HG03342 (cell line): ENCODE data around the gene DDX24.

ENCODE experiments used
- ATAC-seq: cut with Tn5 transposase; IDR thresholded peaks from one replicate; pipeline ENCODE4 v1.9.1; 2021; ENCODE audit warnings: mild to moderate bottlenecking, moderate library complexity; ENCODE audit not compliant: unreplicated experiment

The DDX24 gene

DNA sequence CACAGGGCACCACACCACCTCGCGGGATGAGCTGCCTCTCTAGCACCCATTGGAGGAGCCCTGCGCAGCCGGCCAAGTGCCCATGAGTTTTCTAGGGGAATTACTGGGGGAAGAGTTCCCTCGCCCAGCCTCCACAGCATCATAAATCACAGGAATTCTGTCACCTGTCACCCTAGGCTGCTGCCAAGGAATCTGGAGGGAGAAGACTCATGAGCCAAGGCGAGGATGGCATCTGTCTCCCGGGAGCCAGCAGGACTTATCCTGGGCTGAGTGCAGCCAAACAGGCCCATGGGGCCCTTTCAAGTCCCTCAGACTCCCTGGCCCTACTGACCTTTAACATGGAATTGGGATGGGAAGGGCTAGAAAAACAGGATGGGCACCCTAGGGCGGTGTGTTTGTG is 62.7 kb downstream of the DDX24 start:
- no peak for ATAC-seq

DNA sequence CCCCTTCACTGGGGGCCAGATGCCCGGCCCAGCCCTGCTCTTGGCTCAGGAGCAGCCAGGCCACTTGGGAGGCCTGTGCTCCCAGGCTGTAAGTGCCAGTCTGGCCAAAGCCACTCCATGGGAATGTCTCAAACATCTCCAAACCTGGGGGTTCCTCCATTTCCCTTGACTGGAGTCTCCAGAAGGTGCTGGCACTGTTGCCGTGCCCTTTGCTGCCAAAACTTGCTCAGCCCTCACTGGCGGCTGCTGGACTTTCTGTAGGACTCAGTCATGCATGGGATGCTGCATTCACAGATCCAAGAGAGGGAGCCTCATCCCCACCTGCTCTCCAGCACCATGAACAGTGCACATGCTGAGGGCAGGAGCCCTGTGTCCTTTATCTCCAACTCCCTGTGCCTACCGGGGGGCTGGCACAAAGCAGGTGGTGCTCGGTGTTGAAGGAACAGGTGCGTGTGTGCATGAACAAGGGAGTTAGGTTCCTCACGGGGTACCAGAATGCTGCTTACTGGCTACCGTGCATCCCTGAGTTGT is 64.5 kb downstream of the DDX24 start:
- no peak for ATAC-seq

- no peak for ATAC-seq
Observed at GRCh38 chr14:94015223-94015622, 65.8 kb downstream of the DDX24 start.

DNA sequence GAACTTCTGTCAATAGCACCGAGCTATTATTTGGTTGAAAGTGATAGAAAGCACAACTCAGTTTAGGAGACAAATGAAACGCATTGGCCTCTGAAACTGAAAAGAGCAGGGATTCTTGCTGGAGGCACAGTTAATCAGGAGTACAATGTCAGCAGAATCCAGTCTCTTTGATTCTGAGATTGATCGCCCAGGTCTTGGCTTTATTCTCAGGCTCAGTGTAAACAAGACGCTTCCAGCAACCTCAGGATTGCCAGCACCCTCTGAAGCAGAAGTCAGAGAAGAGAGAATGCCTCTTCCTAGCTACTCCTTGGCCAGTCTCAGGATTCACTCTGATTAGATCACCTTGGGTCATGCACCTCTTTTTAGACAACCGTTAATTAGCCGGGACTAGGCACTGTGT is 66.6 kb downstream of the DDX24 start:
- ATAC-seq: no peak

- ATAC-seq: no peak
Observed at GRCh38 chr14:94011795-94012194, 69.2 kb downstream of the DDX24 start.

GRCh38 chr14:94010625-94011024 is 70.4 kb downstream of the DDX24 start:
- ATAC-seq: no peak

GRCh38 chr14:94009767-94010166 is 71.2 kb downstream of the DDX24 start:
- ATAC-seq: peak; percentile 53

DNA sequence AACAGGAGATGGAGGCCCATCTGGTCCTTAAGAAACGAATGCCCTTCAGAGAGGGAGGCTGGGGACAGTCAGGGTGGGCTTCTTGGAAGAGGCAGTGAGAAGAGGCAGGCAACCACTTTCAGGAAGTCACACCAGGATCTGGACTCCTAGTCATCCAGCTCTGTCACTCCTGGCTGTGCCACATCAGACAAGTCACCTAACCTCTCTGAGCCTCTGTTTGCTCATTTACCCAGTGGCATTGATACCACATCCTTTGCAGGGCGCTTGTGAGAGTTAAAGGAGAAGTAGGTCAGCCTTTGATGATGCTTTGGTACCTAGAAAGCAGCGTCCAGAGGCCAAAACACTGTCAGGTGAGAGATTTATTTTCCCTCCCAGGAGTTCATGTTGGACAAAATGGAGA is 72.8 kb downstream of the DDX24 start:
- no peak for ATAC-seq

DNA sequence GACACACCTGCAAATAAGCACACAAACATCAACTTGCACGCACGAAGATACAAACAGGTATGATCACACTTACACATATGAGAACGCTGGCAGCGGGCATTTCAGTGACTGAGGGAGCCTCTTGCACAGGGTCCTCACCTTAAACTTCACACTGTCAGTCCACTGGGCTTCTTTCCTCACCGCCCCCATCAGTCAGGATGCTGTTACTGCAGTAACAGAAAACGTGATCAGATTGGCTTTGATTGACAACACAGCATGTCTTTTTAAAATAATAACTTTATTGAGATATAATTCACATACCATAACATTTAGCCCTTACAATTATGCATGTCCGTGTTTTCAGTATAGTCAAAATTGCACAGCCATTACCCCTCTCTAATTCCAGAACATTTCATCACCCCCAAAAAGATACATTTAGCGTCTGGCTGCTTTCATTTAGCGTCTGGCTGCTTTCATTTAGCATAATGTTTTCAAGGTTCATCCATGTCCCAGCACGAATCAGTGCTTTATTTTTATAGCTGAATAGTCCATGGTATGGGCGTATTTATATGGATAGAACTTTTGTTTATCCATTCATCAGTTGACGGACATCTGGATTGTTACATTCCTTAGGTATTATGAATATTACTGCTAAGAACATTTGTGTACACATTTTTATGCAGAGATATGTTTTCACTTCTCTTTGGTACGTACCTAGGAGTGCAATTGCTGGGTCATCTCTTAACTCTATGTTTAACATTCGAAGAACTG is 75.5 kb downstream of the DDX24 start:
- no peak for ATAC-seq

- no peak for ATAC-seq
Observed at GRCh38 chr14:94004015-94004414, 77.0 kb downstream of the DDX24 start.

DNA sequence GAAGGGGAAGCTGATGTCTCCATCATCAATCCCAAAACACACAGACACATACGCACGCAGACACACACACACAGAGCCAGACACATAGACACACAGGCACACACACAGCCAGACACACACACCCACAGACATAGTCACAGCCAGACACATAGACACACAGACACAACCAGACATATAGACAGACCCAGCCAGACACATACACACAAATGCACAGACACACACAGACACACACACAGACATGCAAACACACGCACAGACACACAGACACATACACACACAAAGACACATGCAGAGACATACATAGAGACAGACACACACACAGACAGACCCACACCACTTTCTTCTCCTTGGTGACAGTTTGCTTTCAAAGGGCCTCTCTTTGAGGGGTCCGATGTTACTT is 77.6 kb downstream of the DDX24 start:
- ATAC-seq: no peak

- peak; percentile 65 for ATAC-seq
Observed at GRCh38 chr14:94001501-94002396, 79.3 kb downstream of the DDX24 start.

DNA sequence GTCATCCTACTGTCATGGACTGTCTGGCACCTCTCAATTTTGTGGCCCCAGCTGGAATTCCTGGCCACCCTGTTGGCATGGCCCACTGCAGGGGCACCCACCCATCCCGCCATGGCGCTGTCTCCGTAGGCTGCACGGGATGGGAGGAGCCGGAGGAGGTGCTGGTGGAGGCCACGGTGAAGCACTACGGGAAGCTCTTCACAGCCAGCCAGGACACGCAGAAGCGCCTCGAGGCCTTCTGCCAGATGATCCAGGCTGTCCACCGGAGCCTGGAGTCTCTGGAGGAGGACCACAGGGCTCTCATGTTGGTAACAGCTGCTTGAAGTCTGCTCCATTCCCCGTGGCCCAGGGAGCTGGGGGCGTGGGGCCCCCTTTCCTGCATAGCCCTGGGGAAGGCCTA is 80.0 kb downstream of the DDX24 start:
- ATAC-seq: no peak

- no peak for ATAC-seq
Observed at GRCh38 chr14:94000267-94000666, 80.7 kb downstream of the DDX24 start.

DNA sequence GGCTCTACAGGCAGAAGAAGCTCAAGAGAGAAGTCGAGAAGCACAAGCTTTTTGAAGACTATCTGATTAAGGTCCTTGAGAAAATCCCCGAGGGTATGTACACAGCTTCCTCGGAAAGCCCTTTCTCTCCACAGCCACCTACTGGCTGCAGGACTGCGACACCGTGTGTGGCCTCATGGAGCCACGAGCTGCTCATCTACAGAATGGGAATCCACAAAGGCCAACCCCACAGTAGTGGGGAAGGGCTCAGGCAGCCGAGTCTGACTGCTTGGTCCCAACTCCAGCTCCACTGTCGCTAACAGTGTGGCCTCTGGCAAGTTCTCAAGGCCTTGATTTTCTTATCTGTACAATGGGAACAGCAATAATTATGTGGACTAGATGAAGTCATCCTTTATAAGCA is 81.4 kb downstream of the DDX24 start:
- no peak for ATAC-seq

- no peak for ATAC-seq
Observed at GRCh38 chr14:93998871-93999403, 82.1 kb downstream of the DDX24 start.
